GM10248 (cell line): Measurements from ENCODE around the gene NDUFB10.

Source experiments
- CTCF ChIA-PET: fragments of 300-600 bp; sonication (Branson Sonifier 250); formaldehyde crosslinking; extraction: SDS; loops from one replicate; lab custom pipeline; 2021; ENCODE audit warnings: antibody characterized with exemption; lab: Yijun Ruan, JAX
- POLR2A ChIA-PET: fragments of 350-650 bp; sonication (Branson Sonifier 250); formaldehyde crosslinking; extraction: SDS; loops from one replicate; lab custom pipeline; 2020; ENCODE audit warnings: antibody characterized with exemption; lab: Yijun Ruan, JAX
- DNase-seq: peaks from one replicate; pipeline ENCODE4 v3.0.0; 2012; ENCODE audit errors: extremely low spot score
- TF ChIP-seq, protein P1 (sequence below): IDR thresholded peaks from 2 replicates; pipeline ENCODE4 v1.5.1; 2012; ENCODE audit warnings: mild to moderate bottlenecking, low read depth; ENCODE audit errors: extremely low read depth, missing control alignments, control extremely low read depth

NDUFB10 gene

DNA sequence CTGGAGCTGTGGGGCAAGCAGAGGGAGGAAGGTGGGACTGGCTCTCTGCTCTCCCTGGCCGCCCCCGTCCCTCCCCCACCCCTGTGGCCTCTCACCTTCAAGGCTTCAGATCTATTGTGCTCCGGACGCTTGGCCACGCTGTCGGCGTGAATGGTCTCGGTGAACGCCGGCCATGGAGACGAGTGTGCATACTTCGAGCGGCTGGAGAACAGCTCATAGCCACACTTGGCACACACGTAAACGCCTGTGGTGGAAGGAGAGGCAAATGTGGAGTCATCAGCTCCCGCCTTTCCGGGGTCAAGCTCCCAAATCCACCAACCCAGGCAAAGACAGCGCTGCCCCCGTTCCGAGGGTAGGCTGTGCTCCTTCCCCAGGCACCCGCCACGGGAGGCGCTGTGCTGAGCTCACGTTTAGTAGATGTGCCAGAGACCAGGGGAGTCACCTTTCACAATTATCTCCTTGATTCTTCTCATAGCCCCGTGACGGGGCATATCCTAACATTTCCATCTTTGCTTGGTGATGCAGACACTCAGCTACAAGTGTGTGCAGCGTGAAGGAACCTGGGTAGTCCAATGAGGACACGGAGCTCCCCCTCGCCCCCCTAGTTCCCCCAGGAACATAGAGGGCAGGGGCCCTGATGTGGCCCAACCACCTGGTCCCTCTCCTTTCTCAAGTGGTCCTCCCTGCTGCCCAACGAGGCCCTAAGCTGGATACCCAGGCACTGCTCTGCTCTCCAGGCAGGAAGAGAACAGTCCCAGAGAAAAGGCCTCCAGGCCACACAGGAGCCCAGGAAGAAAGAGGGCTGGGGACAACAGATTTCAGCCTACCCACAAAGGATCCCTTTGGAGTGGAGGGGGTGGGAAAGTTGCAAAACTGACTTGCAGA lies 17.9 kb upstream of the NDUFB10 start:
- no peak for DNase-seq
- ChIA-PET CTCF (interaction anchor here (1.1 to 2.8 kb wide), 6 partner anchors 12 to 168 kb away, joined by 3 to 20 read pairs (median 3); partner anchors contain the start of gene RPS2), POLR2A (interaction anchor here (1.8 kb wide), 1 partner anchor 24 kb away, joined by 12 read pairs; the partner anchor contains the start of gene RPS2)
- TF ChIP-seq, protein P1, sequence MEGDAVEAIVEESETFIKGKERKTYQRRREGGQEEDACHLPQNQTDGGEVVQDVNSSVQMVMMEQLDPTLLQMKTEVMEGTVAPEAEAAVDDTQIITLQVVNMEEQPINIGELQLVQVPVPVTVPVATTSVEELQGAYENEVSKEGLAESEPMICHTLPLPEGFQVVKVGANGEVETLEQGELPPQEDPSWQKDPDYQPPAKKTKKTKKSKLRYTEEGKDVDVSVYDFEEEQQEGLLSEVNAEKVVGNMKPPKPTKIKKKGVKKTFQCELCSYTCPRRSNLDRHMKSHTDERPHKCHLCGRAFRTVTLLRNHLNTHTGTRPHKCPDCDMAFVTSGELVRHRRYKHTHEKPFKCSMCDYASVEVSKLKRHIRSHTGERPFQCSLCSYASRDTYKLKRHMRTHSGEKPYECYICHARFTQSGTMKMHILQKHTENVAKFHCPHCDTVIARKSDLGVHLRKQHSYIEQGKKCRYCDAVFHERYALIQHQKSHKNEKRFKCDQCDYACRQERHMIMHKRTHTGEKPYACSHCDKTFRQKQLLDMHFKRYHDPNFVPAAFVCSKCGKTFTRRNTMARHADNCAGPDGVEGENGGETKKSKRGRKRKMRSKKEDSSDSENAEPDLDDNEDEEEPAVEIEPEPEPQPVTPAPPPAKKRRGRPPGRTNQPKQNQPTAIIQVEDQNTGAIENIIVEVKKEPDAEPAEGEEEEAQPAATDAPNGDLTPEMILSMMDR = no peak

DNA sequence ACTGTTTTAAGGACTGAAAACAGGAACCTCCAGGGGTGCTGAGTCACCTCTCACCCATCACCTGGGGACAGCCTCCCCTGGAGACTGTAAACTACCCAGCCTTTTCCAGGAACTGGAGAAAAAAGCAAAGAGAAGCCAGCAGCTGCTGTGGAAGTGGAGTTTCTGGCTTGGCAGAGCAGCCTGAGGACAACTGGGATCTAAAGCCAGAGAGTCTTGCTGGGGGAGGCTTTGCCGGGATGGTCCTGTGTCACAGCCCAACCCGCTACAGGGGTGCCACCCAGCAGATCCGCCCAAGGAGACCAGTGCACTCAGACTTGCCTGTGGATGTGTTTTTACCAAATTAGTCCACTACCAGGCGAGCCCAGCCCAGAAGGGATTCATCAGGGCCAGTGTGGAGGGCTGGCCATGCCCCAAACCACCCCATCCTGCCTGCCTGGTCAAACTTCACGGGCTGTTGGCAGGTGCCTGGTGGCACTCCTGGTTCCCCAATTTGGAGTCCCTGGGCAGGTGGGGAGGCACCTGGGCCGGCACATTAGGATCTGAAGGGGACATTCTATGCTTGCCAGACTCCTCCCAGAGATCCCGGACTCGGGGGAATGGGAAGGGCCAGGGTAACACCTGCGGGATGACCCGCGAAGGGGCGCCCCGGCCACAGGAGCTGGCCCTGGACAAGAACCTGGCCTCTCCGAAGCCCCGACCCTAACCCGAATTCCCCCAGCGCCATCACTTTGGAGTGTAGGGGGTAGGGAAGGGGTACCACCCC lies 17.1 kb upstream of the NDUFB10 start:
- ChIA-PET CTCF (interaction anchor here (1.1 to 2.8 kb wide), 3 partner anchors 13 to 22 kb away, joined by 3 to 20 read pairs (median 3); partner anchors contain the start of gene RPS2), POLR2A (interaction anchor here (1.8 to 2.2 kb wide), 2 partner anchors 22 to 23 kb away, joined by 12 to 19 read pairs; partner anchors contain the start of gene RPS2)
- TF ChIP-seq, protein P1 = no peak
- DNase-seq = no peak

DNA sequence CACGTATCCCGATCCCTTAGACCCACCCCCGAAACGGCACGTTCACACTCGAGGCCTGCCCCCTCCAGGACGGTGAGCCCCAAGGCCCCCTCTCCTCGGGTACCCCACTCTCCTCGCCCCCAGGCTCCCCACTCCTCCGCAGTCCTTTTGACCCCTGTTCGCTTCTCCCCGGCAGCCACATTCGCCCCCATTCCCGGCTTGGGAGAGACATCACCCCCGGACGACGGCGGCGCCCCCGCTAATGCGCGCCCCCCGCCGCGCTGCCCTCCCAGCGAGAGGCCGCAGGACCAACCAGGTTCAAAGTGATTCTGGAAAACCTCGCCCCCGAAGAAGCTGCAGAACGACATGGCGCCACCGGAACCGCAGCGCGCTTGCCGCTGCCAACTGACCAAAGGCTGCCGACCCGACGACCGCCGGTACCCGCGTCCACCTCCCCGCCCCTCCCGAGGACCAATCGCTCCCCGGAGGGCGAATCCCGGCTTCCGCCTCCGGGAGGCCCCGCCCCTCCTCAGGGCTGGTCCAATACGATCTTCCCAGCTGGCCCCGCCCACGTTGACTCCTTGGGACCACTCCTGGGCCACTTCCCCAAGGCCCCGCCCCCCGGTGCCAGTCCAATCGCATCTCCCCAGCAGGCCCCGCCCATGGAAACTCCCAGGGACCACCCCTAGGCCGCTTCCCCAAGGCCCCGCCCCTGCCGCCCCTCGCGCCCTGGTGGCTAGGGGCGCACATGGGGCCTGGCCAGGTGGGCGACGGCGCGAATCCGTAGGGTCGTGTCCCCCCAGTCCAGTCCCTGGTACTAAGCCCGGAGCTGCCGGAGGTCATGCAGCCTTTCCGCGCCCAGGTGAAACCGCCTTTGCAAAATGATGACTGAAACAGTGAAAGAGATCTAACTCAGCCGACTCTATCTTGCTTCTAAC lies 16.3 kb upstream of the NDUFB10 start, which contains the start of gene MSRB1:
MSRB1 (minus strand) TSS at position 390 of the 917 bp plus-strand sequence; CDS start at position 347, 43 bp downstream.
- DNase-seq = peak; percentile 100
- POLR2A ChIA-PET = interaction anchor here (0.5 to 2.2 kb wide), 5 partner anchors 15 to 212 kb away, joined by 3 to 19 read pairs (median 5); partner anchors contain the start of genes RPS2 and TRAF7
- CTCF ChIA-PET = interaction anchor here (1.0 to 1.6 kb wide), 4 partner anchors 11 to 16 kb away, joined by 3 to 4 read pairs (median 4); partner anchors contain the start of gene RPL3L
- TF ChIP-seq, protein P1 = no peak

GRCh38 chr16:1944612-1945199 lies 14.6 kb upstream of the NDUFB10 start:
- CTCF ChIA-PET = interaction anchor here (1.2 to 1.6 kb wide), 2 partner anchors 10 to 16 kb away, joined by 3 to 4 read pairs; partner anchors contain the start of gene RPL3L

More at GRCh38 chr16:1944612-1945199, 14.6 kb upstream of the NDUFB10 start:
- POLR2A ChIA-PET = interaction anchor here (2.2 kb wide), 1 partner anchor 20 kb away, joined by 19 read pairs; the partner anchor contains the start of gene RPS2
- no peak for DNase-seq
- TF ChIP-seq, protein P1 = no peak
